Esophagus muscularis mucosa (tissue), 4 donors: ENCODE measurements around the gene JAK2. TPM values are rescaled to one million over a fixed set of nuclear protein-coding genes. Genes with fewer than 3 reads are reported as not detected.

Experiments used
- DNase-seq: peaks from one replicate; pipeline ENCODE4 v3.0.0-alpha.2; 2017; ENCODE audit errors: extremely low spot score
- H3K27ac ChIP-seq, 4 donors: fragments of 200-600 bp; sonication (generic); replicated peaks in 1 of 4; 1 replicate in 3 of 4; 2 replicates in 1 of 4; pipeline ENCODE4 v1.5.1; 2016 to 2019; ENCODE audit warnings: mild to moderate bottlenecking in 1 of 4
- H3K27me3 ChIP-seq, 4 donors: fragments of 200-600 bp; sonication (generic); one replicate each; pipeline versions ENCODE4 v1.5.1 to v1.6.0; 2016 to 2019
- H3K36me3 ChIP-seq, 4 donors: fragments of 200-600 bp; sonication (generic); one replicate each; pipeline ENCODE4 v1.5.1; 2016 to 2019
- H3K4me1 ChIP-seq, 4 donors: fragments of 200-600 bp; sonication (generic); one replicate each; pipeline ENCODE4 v1.5.1; 2016 to 2019
- H3K4me3 ChIP-seq, 4 donors: fragments of 200-600 bp; sonication (generic); 1 replicate in 2 of 4; 2 replicates in 2 of 4; pipeline ENCODE4 v1.5.1; 2016 to 2019; ENCODE audit warnings: mild to moderate bottlenecking in 4 of 4, moderate library complexity in 1 of 4
- H3K9me3 ChIP-seq, 4 donors: fragments of 200-600 bp; sonication (generic); 1 replicate in 3 of 4; 2 replicates in 1 of 4; pipeline ENCODE4 v1.5.1; 2016 to 2019
- CTCF ChIP-seq, 3 experiments: fragments of 200-600 bp in 2 of 3; fragments of 450-650 bp in 1 of 3; sonication (generic) in 2 of 3; IDR thresholded peaks; one replicate each; pipeline ENCODE4 v1.5.1; 2017 to 2019; ENCODE audit warnings: antibody characterized with exemption in 3 of 3, mild to moderate bottlenecking in 2 of 3, moderate library complexity in 1 of 3
- EP300 ChIP-seq: sonication (generic); formaldehyde crosslinking; IDR thresholded peaks from one replicate; pipeline ENCODE4 v1.6.1; 2017; ENCODE audit warnings: antibody characterized with exemption
- POLR2A ChIP-seq: fragments of 450-650 bp; IDR thresholded peaks from one replicate; pipeline ENCODE4 v1.6.1; 2017; ENCODE audit warnings: antibody characterized with exemption, moderate library complexity, mild to moderate bottlenecking, low read depth
- POLR2AphosphoS5 ChIP-seq, 2 donors: sonication (generic); formaldehyde crosslinking; IDR thresholded peaks; one replicate each; pipeline ENCODE4 v1.6.1; 2017; ENCODE audit warnings: antibody characterized with exemption in 2 of 2
- WGBS: methylation state at CpG from one replicate; pipeline ENCODE4 v1.1.5; 2018; 5-methylcytosine and 5-hydroxymethylcytosine counted together
- intact Hi-C: fragments of 100-400 bp; cut with DNase I; formaldehyde crosslinking; loops from one replicate; pipeline ENCODE4 v1.15.1; 2023
- total RNA-seq, 4 donors: library from RNA; depleted of rRNA; stranded (reverse); fragments of >200 nt; gene quantifications; one replicate each; pipeline versions ENCODE4 v1.1.0 to v1.2.1, GENCODE V29; 2016

JAK2 gene
- total RNA-seq, 4 donors from 2014 or later, result 27.0 to 47.8 (median 35.1) TPM

- Histone ChIP-seq H3K27me3 (no peaks in the 10 kb centered on the region), H3K36me3 (no peaks in the 10 kb centered on the region), H3K9me3 (no peaks in the 10 kb centered on the region), H3K27ac (no peak overlapping the region), H3K4me1 (no peaks in the 10 kb centered on the region), H3K4me3 (no peak overlapping the region)
- no peak for DNase-seq
- intact Hi-C loops, result no loop called here
- TF ChIP-seq EP300 (no peak), POLR2A (no peak), CTCF (IDR thresholded peaks at IDR 0.05) (no peak), POLR2AphosphoS5 (IDR thresholded peaks at IDR 0.05) (no peak)
Measured at GRCh38 chr9:4964540-4964939, 20.5 kb upstream of the JAK2 start.

- 83% methylated on average over 2 of the region's 2 CpGs for WGBS
- Histone ChIP-seq H3K36me3 (no peaks in the 10 kb centered on the region), H3K27me3 (no peaks in the 10 kb centered on the region), H3K27ac (no peak overlapping the region), H3K9me3 (no peaks in the 10 kb centered on the region), H3K4me1 (no peaks in the 10 kb centered on the region), H3K4me3 (no peak overlapping the region)
- intact Hi-C loops, result no loop called here
- TF ChIP-seq EP300 (no peak), POLR2A (no peak), POLR2AphosphoS5 (IDR thresholded peaks at IDR 0.05) (no peak), CTCF (IDR thresholded peaks at IDR 0.05) (no peak)
- DNase-seq, result no peak
Measured at GRCh38 chr9:4965174-4965821, 19.8 kb upstream of the JAK2 start.

GRCh38 chr9:4967523-4967922, 17.5 kb upstream of the JAK2 start:
- Histone ChIP-seq H3K9me3 (no peaks in the 10 kb centered on the region), H3K4me1 (no peaks in the 10 kb centered on the region), H3K27me3 (no peaks in the 10 kb centered on the region), H3K27ac (no peak overlapping the region), H3K4me3 (no peak overlapping the region), H3K36me3 (no peaks in the 10 kb centered on the region)
- intact Hi-C loops, result no loop called here
- TF ChIP-seq EP300, result no peak
- no peak for TF ChIP-seq POLR2A
- no peak for TF ChIP-seq POLR2AphosphoS5 (IDR thresholded peaks at IDR 0.05)
- no peak for TF ChIP-seq CTCF (IDR thresholded peaks at IDR 0.05)
- WGBS, result 77% methylated on average over 3 of the region's 3 CpGs
- no peak for DNase-seq

- no peaks in the 10 kb centered on the region for H3K9me3 ChIP-seq
- no peak for TF ChIP-seq CTCF (IDR thresholded peaks at IDR 0.05)
- no peak for TF ChIP-seq POLR2A
- TF ChIP-seq EP300, result no peak
- no peak for TF ChIP-seq POLR2AphosphoS5 (IDR thresholded peaks at IDR 0.05)
- 94% methylated on average over 1 of the region's 1 CpG for WGBS
- no peak overlapping the region for H3K4me3 ChIP-seq
- H3K36me3 ChIP-seq, result no peaks in the 10 kb centered on the region
- no peak for DNase-seq
- H3K27ac ChIP-seq, result no peak overlapping the region
- no peaks in the 10 kb centered on the region for H3K27me3 ChIP-seq
- intact Hi-C loops, result no loop called here
- no peaks in the 10 kb centered on the region for H3K4me1 ChIP-seq
Measured at GRCh38 chr9:4969130-4969529, 15.9 kb upstream of the JAK2 start.

DNA sequence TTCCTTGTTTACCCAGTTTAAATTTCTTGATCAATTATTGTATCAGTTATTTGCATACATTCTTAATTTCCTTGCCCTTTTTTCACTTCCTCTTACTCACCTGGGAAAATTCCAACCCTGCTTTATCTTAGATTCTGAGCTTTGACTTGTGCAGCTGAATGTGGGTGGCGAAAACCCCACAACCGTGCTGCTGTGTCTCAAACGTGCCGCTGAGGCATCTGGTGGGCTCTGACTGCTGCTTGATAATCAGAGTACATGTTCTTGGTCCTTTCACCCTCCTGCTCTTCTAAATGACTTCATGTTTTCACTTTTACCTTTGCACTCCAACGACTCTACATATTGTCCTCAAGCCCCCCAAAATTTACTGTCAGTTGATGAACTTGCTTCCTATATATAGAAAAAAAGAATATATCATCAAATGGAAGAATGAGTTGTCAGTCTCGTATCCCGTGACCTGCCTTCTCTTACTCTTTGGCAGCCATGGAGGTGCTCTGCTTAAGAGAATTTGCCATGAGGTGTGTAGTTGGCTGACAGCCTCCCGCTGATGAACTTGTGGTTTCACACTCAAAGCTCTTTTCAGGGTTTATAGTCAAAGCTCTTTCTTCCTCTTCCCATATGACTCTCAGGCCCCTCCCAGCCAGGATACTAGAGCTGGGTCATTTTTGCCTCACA, 14.0 kb upstream of the JAK2 start:
- Histone ChIP-seq H3K4me3 (no peak overlapping the region), H3K36me3 (no peaks in the 10 kb centered on the region), H3K9me3 (no peaks in the 10 kb centered on the region), H3K27me3 (no peaks in the 10 kb centered on the region), H3K4me1 (no peaks in the 10 kb centered on the region), H3K27ac (no peak overlapping the region)
- no peak for DNase-seq
- 81% methylated on average over 8 of the region's 8 CpGs for WGBS
- TF ChIP-seq EP300 (no peak), POLR2AphosphoS5 (IDR thresholded peaks at IDR 0.05) (no peak), CTCF (IDR thresholded peaks at IDR 0.05) (no peak), POLR2A (no peak)
- intact Hi-C loops, result no loop called here
